HL-60 (cell line): ENCODE measurements around the gene METTL16.

Experiments
- DNase-seq, 2 experiments: peaks; one replicate each; pipeline ENCODE4 v3.0.0-alpha.2; 2010 to 2020; ENCODE audit warnings: low read depth in 1 of 2, low spot score in 1 of 2
- H3K27ac ChIP-seq: fragments of 250-450 bp; sonication (Bioruptor Pico); replicated peaks from 2 replicates; pipeline ENCODE4 v1.5.1; 2020; ENCODE audit warnings: mild to moderate bottlenecking, moderate library complexity
- H3K27me3 ChIP-seq: fragments of 250-450 bp; sonication (Bioruptor Pico); 2 replicates; pipeline ENCODE4 v1.5.1; 2021; ENCODE audit warnings: mild to moderate bottlenecking, moderate library complexity; ENCODE audit not compliant: insufficient read depth, poor library complexity, severe bottlenecking
- H3K4me3 ChIP-seq: replicated peaks from 2 replicates; pipeline ENCODE4 v1.5.1; 2011; ENCODE audit warnings: mild to moderate bottlenecking, control low read depth, low read length; ENCODE audit not compliant: insufficient read depth
- GABPA ChIP-seq: IDR thresholded peaks from 2 replicates; pipeline ENCODE4 v1.6.1; 2012; ENCODE audit warnings: low read depth
- POLR2AphosphoS5 ChIP-seq: IDR thresholded peaks from 2 replicates; pipeline ENCODE4 v1.6.1; 2012; ENCODE audit warnings: low read depth
- SPI1 ChIP-seq: IDR thresholded peaks from 2 replicates; pipeline ENCODE4 v1.6.1; 2012; ENCODE audit warnings: low read depth, mild to moderate bottlenecking, borderline replicate concordance
- TF ChIP-seq, protein P1 (sequence below): IDR thresholded peaks from 2 replicates; pipeline ENCODE4 v1.6.1; 2012; ENCODE audit warnings: low read depth; ENCODE audit not compliant: insufficient replicate concordance
- TF ChIP-seq, protein P2 (sequence below): IDR thresholded peaks from one replicate; pipeline ENCODE4 v1.5.1; 2011; ENCODE audit warnings: low read length, control low read depth, inconsistent platforms; ENCODE audit not compliant: insufficient read depth

The METTL16 gene

GRCh38 chr17:2370211-2370589 lies 141.5 kb downstream of the METTL16 start:
- Histone ChIP-seq H3K4me3 (no peak overlapping the region), H3K27ac (no peak overlapping the region), H3K27me3 (no peaks in the 10 kb centered on the region)
- TF ChIP-seq SPI1: no peak
- no peak for TF ChIP-seq GABPA
- TF ChIP-seq POLR2AphosphoS5: no peak
- TF ChIP-seq, protein P1, sequence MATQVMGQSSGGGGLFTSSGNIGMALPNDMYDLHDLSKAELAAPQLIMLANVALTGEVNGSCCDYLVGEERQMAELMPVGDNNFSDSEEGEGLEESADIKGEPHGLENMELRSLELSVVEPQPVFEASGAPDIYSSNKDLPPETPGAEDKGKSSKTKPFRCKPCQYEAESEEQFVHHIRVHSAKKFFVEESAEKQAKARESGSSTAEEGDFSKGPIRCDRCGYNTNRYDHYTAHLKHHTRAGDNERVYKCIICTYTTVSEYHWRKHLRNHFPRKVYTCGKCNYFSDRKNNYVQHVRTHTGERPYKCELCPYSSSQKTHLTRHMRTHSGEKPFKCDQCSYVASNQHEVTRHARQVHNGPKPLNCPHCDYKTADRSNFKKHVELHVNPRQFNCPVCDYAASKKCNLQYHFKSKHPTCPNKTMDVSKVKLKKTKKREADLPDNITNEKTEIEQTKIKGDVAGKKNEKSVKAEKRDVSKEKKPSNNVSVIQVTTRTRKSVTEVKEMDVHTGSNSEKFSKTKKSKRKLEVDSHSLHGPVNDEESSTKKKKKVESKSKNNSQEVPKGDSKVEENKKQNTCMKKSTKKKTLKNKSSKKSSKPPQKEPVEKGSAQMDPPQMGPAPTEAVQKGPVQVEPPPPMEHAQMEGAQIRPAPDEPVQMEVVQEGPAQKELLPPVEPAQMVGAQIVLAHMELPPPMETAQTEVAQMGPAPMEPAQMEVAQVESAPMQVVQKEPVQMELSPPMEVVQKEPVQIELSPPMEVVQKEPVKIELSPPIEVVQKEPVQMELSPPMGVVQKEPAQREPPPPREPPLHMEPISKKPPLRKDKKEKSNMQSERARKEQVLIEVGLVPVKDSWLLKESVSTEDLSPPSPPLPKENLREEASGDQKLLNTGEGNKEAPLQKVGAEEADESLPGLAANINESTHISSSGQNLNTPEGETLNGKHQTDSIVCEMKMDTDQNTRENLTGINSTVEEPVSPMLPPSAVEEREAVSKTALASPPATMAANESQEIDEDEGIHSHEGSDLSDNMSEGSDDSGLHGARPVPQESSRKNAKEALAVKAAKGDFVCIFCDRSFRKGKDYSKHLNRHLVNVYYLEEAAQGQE: no peak
- TF ChIP-seq, protein P2, sequence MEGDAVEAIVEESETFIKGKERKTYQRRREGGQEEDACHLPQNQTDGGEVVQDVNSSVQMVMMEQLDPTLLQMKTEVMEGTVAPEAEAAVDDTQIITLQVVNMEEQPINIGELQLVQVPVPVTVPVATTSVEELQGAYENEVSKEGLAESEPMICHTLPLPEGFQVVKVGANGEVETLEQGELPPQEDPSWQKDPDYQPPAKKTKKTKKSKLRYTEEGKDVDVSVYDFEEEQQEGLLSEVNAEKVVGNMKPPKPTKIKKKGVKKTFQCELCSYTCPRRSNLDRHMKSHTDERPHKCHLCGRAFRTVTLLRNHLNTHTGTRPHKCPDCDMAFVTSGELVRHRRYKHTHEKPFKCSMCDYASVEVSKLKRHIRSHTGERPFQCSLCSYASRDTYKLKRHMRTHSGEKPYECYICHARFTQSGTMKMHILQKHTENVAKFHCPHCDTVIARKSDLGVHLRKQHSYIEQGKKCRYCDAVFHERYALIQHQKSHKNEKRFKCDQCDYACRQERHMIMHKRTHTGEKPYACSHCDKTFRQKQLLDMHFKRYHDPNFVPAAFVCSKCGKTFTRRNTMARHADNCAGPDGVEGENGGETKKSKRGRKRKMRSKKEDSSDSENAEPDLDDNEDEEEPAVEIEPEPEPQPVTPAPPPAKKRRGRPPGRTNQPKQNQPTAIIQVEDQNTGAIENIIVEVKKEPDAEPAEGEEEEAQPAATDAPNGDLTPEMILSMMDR: no peak
- no peak for DNase-seq

DNA sequence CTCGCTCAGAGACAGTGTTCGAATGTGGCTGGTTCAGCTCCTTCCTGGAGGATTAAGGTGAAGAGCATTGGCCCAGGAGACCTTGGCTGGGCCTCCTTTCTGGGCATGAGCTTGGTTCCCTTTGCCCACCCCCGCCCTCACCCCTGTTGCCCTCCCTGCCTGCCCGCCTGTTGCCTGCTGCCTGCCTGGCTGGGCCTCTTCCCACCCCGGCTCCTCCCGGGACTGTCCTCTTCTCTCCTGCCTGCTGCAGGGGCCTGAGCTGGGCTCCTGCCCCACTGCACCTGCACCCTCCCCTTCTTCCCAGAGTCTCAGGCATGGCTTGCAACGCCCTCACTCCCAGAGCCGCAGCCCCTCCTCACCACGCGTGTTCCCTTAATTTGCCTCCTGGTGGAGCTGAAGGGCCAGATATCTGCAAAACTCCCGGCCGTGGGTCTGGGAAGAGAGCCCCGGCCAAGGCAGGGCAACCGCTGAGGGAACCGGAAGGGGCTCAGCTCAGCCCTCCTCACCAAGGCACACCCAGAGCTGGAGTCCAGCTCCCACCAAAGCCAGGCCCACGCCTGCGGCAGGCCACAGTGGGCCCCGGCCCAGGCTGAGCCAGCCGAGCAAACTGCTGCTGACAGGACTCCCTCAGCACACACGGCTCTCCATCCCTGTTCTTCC lies 142.0 kb downstream of the METTL16 start:
- Histone ChIP-seq H3K27ac (no peak overlapping the region), H3K4me3 (no peak overlapping the region), H3K27me3 (no peaks in the 10 kb centered on the region)
- peak in 1 of 2 experiments; percentile 1 for DNase-seq
- no peak for TF ChIP-seq GABPA
- TF ChIP-seq, protein P2: no peak
- TF ChIP-seq SPI1: no peak
- TF ChIP-seq POLR2AphosphoS5: no peak
- TF ChIP-seq, protein P1: no peak

DNA sequence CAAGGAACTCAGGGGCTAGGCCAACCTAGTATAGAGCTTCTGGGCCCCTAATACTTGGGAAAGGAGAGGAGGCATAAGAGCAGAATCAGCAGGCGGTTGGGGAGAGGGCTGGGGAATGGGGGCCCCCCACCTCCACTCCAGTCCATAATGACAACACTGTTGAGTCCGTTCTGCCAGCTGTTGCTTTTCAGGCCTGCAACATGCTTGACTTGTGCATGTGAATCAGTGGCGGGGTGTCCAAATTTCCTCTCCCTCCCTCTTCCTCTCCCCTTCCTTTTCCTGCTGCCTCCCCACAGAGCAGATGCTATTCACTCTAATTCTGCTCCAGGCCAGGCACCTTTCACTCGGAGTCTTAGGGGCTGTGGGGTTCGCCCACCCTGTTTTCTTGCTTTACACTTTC lies 142.6 kb downstream of the METTL16 start:
- Histone ChIP-seq H3K4me3 (no peak overlapping the region), H3K27me3 (no peaks in the 10 kb centered on the region), H3K27ac (no peak overlapping the region)
- DNase-seq: no peak
- TF ChIP-seq, protein P1: no peak
- TF ChIP-seq GABPA (no peak), POLR2AphosphoS5 (no peak)
- TF ChIP-seq, protein P2: no peak
